Suprapubic skin (tissue), 3 donors: ENCODE measurements around the gene PALMD.

Experiments
- CTCF ChIP-seq, 2 donors: fragments of 200-600 bp in 1 of 2; fragments of 450-650 bp in 1 of 2; sonication (generic) in 1 of 2; IDR thresholded peaks; one replicate each; pipeline ENCODE4 v1.5.1; 2016 to 2019; ENCODE audit warnings: antibody characterized with exemption in 2 of 2, mild to moderate bottlenecking in 1 of 2, moderate library complexity in 1 of 2
- EP300 ChIP-seq: sonication (generic); formaldehyde crosslinking; IDR thresholded peaks from one replicate; pipeline ENCODE4 v1.6.1; 2017; ENCODE audit warnings: antibody characterized with exemption
- POLR2A ChIP-seq, 2 donors: fragments of 450-650 bp; IDR thresholded peaks; one replicate each; pipeline ENCODE4 v1.6.1; 2017; ENCODE audit warnings: antibody characterized with exemption in 2 of 2, mild to moderate bottlenecking in 2 of 2, moderate library complexity in 2 of 2

- TF ChIP-seq CTCF (IDR thresholded peaks at IDR 0.05) (no peak), EP300 (no peak), POLR2A (IDR thresholded peaks at IDR 0.05) (no peak)
These were observed 11.5 kb downstream of the PALMD start for GRCh38 chr1:99657213-99658030.
